Epidermal melanocyte (primary cell): ENCODE measurements around the gene GLDN.

Experiments used
- DNase-seq: peaks from one replicate; pipeline ENCODE4 v3.0.0; 2011; ENCODE audit warnings: low spot score; ENCODE audit not compliant: insufficient read length

GLDN gene

GRCh38 chr15:51322621-51323296 is 18.7 kb upstream of the GLDN start:
- no peak for DNase-seq

- no peak for DNase-seq
Measured at GRCh38 chr15:51323749-51324148, 17.7 kb upstream of the GLDN start.

GRCh38 chr15:51325167-51325566 is 16.3 kb upstream of the GLDN start:
- DNase-seq, result no peak

GRCh38 chr15:51327081-51327480 is 14.4 kb upstream of the GLDN start:
- DNase-seq, result no peak

GRCh38 chr15:51328926-51329325 is 12.5 kb upstream of the GLDN start:
- DNase-seq, result no peak

GRCh38 chr15:51331141-51331540 is 10.3 kb upstream of the GLDN start:
- DNase-seq, result no peak

GRCh38 chr15:51332206-51333147 is 9.0 kb upstream of the GLDN start:
- no peak for DNase-seq

- no peak for DNase-seq
Measured at GRCh38 chr15:51333571-51333970, 7.9 kb upstream of the GLDN start.

- no peak for DNase-seq
Measured at GRCh38 chr15:51334011-51334451, 7.4 kb upstream of the GLDN start.

- no peak for DNase-seq
Measured at GRCh38 chr15:51335087-51335486, 6.4 kb upstream of the GLDN start.

- no peak for DNase-seq
Measured at GRCh38 chr15:51335538-51336410, 5.7 kb upstream of the GLDN start.

- DNase-seq, result no peak
Measured at GRCh38 chr15:51338496-51338895, 3.0 kb upstream of the GLDN start, which contains the start of gene CYP19A1. Gene CYP19A1, minus strand, starts transcription at chr15:51338596. Its CDS starts 95,684 bp downstream, at chr15:51242912.

- no peak for DNase-seq
Measured at GRCh38 chr15:51342227-51342999, 958 bp downstream of the GLDN start.

GRCh38 chr15:51343466-51343865 is 2.0 kb downstream of the GLDN start:
- no peak for DNase-seq

- no peak for DNase-seq
Measured at GRCh38 chr15:51346136-51346535, 4.7 kb downstream of the GLDN start.

GRCh38 chr15:51348688-51349087 is 7.2 kb downstream of the GLDN start:
- no peak for DNase-seq

- DNase-seq, result no peak
Measured at GRCh38 chr15:51349156-51349844, 7.8 kb downstream of the GLDN start.

- no peak for DNase-seq
Measured at GRCh38 chr15:51350723-51351122, 9.3 kb downstream of the GLDN start.

GRCh38 chr15:51353976-51354375 is 12.5 kb downstream of the GLDN start:
- DNase-seq, result no peak

- no peak for DNase-seq
Measured at GRCh38 chr15:51355096-51355495, 13.6 kb downstream of the GLDN start.
